GM19240 (cell line): ENCODE measurements around the gene PCBP3.

Source experiments
- DNase-seq: peaks from one replicate; pipeline ENCODE4 v3.0.0; 2011; ENCODE audit warnings: low spot score; ENCODE audit not compliant: insufficient read length

Gene PCBP3

GRCh38 chr21:45750936-45751335, 107.4 kb downstream of the PCBP3 start:
- DNase-seq: no peak

- DNase-seq: no peak
Observed at GRCh38 chr21:45753445-45753844, 109.9 kb downstream of the PCBP3 start.

- no peak for DNase-seq
Observed at GRCh38 chr21:45756029-45756428, 112.5 kb downstream of the PCBP3 start.

GRCh38 chr21:45756669-45757068, 113.1 kb downstream of the PCBP3 start:
- DNase-seq: no peak

- no peak for DNase-seq
Observed at GRCh38 chr21:45761704-45762103, 118.2 kb downstream of the PCBP3 start.

GRCh38 chr21:45763074-45763473, 119.5 kb downstream of the PCBP3 start:
- DNase-seq: no peak

- no peak for DNase-seq
Observed at GRCh38 chr21:45763506-45763905, 120.0 kb downstream of the PCBP3 start.

GRCh38 chr21:45764792-45765191, 121.3 kb downstream of the PCBP3 start:
- DNase-seq: no peak

GRCh38 chr21:45765375-45765774, 121.8 kb downstream of the PCBP3 start:
- no peak for DNase-seq

GRCh38 chr21:45766055-45766454, 122.5 kb downstream of the PCBP3 start:
- no peak for DNase-seq

GRCh38 chr21:45766501-45766900, 123.0 kb downstream of the PCBP3 start:
- no peak for DNase-seq

GRCh38 chr21:45767071-45768006, 123.8 kb downstream of the PCBP3 start:
- no peak for DNase-seq

GRCh38 chr21:45768011-45768739, 124.7 kb downstream of the PCBP3 start:
- DNase-seq: no peak

GRCh38 chr21:45768740-45769048, 125.2 kb downstream of the PCBP3 start:
- DNase-seq: no peak

GRCh38 chr21:45769294-45769693, 125.8 kb downstream of the PCBP3 start:
- no peak for DNase-seq

GRCh38 chr21:45769896-45770295, 126.4 kb downstream of the PCBP3 start:
- no peak for DNase-seq

GRCh38 chr21:45772180-45772579, 128.7 kb downstream of the PCBP3 start:
- no peak for DNase-seq

GRCh38 chr21:45774291-45774690, 130.8 kb downstream of the PCBP3 start:
- no peak for DNase-seq

- DNase-seq: no peak
Observed at GRCh38 chr21:45776971-45777370, 133.4 kb downstream of the PCBP3 start.

GRCh38 chr21:45778686-45779085, 135.2 kb downstream of the PCBP3 start:
- no peak for DNase-seq

GRCh38 chr21:45779226-45779625, 135.7 kb downstream of the PCBP3 start:
- no peak for DNase-seq

- no peak for DNase-seq
Observed at GRCh38 chr21:45780647-45781046, 137.1 kb downstream of the PCBP3 start.

- DNase-seq: no peak
Observed at GRCh38 chr21:45781741-45782140, 138.2 kb downstream of the PCBP3 start.
